GM19452 (cell line): ENCODE data around the gene SGMS1.
"Not testable (repeated sequence)": the region's sequence is repeated elsewhere in the genome, so short reads cannot be mapped to it uniquely, and the experiment has no call there.

Experiments used
- ATAC-seq: cut with Tn5 transposase; IDR thresholded peaks from one replicate; pipeline ENCODE4 v1.9.1; 2021; ENCODE audit not compliant: unreplicated experiment

SGMS1 gene

GRCh38 chr10:50281210-50281966 lies 342.4 kb downstream of the SGMS1 start:
- ATAC-seq = no peak

GRCh38 chr10:50280049-50280841 lies 343.5 kb downstream of the SGMS1 start:
- ATAC-seq = no peak

DNA sequence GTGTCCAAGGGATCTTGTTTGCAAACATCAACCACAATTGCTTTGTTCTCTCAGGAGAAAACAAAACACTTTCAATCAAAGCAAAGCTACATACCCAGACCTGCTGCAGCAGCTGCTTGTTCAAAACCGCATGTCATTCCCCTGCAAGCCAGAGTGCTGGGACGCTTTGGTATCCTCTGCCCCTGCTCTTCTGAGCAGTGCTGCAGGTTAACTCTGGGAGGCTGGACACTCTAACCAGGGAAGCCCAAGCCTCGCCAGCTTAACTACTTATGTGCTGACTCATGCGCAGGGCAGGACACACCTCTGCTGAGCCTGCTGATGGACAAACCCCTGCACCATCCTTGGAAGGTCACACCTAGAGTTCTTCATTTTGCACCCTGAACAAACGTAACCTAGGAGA lies 344.3 kb downstream of the SGMS1 start:
- ATAC-seq = no peak

DNA sequence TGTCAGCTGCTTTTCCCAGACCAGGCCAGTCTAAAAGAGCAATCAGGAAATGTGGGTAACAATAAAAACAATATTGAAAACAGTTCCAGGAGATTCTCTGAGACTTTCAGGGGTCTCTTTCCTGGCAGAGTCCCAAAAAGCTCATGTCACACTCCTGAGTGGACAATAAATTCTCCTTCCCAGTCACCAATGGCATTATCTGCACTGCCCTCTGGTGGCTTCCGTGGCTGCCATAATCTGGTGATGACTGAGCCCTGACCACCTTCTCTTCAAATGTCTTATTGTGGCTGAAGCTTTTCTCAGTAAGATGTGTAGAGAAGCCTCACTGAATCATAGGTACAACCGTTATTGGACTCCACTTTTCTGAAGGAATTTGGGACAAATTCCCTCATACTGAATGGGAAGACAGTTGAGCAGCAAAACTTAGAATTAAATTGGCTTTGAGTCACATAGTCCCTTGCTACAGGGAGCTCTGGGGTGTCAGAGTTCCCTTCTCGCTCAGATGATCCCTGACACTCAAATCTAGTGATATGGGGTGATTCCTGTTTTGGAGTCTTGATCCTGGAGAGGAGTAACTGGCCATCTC lies 348.0 kb downstream of the SGMS1 start:
- peak; percentile 61 for ATAC-seq

GRCh38 chr10:50272531-50272930 lies 351.2 kb downstream of the SGMS1 start:
- ATAC-seq = no peak

- ATAC-seq = no peak
Observed at GRCh38 chr10:50271564-50272250, 352.0 kb downstream of the SGMS1 start.

GRCh38 chr10:50267877-50268276 lies 355.9 kb downstream of the SGMS1 start:
- ATAC-seq = not testable (repeated sequence)

GRCh38 chr10:50262625-50263024 lies 361.1 kb downstream of the SGMS1 start:
- not testable (repeated sequence) for ATAC-seq

DNA sequence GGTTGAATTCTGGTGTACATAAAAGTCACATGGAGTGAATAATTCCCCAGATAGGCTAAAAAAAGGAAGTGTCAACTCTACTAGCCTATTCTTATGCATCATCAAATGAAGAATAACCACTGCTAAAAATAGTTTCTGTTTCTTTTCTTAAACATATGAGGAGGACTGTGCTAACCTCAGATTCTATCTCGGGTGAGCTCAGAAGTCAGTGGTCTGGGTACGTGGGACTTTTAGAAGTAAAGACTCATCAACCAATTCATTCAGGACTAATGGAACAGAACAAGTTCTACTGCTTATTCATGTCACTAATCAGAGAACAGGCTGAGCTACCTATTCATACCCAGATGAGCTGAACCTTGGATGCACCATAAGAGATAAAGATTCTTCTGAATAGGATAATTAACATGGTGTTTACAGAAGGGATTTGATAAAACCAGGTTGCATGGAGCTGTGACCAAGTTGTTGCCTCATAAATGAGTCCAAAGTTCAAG lies 362.9 kb downstream of the SGMS1 start:
- peak; percentile 97 for ATAC-seq
